CD4-positive, alpha-beta T cell treated with Interleukin-17A for 1 hour (primary cell): Measurements from ENCODE around the gene SIGMAR1.

Source experiments
- DNase-seq: peaks from one replicate; pipeline ENCODE4 v3.0.0-alpha.2; 2020

The SIGMAR1 gene

DNA sequence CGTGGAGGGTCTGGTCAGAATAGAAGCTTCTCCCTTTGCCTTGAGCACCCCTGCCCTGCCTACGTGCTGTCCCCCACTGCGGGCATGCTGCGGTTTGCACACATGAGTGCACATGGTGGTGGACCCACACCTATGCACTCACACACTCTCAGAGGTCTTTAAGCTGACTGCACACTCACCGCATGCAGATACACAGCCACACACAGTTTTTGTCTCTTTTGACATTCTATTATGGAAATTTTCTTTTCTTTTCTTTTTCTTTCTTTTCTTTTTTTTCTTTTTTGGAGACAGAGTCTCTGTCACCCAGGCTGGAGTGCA is 8.1 kb downstream of the SIGMAR1 start:
- no peak for DNase-seq

DNA sequence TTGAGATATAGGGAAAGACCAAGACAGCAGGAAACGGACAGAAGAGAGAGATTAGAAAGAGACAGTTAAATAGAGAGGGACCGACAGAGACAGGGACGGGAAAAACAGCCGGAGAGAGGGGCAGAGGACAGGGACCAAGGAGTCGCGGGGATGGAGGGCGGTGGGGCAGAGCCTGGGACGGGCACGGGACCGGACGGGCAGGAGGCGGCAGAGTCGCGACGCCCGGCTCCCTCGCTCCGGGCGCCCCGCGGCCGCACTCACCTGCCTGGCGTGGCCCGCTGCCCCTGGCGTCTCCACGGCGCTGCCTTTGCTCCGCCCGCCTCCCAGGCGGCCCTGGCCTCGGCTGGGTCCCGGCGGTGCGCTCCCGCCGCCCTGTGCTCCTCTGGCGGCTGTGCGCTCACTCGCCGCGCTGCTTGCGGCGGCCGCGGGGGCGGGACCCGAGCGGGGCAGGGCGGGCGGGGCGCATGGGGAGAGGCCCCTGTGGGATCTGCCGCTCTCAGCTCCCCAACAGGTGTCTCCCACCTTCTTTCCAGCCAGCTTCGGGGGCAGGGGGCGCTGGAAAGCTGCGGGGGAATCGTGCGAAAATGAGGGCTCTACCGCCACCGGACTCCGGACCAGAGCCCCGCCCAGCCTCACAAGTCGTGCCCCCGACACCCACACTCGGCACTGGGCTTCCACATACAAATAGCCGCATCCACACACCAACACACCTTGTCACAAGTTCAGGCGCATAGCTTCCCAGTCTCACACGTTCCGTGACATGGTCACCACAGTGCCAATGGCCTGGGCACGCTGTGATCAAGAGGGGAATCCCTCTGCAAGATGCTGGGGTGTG is 8.7 kb downstream of the SIGMAR1 start, which contains the start of gene ARID3C:
Gene ARID3C, minus strand, starts transcription at position 411 of the 835 bp plus-strand sequence. CDS start 1,052 bp downstream, outside the sequence.
- peak; percentile 42 for DNase-seq

DNA sequence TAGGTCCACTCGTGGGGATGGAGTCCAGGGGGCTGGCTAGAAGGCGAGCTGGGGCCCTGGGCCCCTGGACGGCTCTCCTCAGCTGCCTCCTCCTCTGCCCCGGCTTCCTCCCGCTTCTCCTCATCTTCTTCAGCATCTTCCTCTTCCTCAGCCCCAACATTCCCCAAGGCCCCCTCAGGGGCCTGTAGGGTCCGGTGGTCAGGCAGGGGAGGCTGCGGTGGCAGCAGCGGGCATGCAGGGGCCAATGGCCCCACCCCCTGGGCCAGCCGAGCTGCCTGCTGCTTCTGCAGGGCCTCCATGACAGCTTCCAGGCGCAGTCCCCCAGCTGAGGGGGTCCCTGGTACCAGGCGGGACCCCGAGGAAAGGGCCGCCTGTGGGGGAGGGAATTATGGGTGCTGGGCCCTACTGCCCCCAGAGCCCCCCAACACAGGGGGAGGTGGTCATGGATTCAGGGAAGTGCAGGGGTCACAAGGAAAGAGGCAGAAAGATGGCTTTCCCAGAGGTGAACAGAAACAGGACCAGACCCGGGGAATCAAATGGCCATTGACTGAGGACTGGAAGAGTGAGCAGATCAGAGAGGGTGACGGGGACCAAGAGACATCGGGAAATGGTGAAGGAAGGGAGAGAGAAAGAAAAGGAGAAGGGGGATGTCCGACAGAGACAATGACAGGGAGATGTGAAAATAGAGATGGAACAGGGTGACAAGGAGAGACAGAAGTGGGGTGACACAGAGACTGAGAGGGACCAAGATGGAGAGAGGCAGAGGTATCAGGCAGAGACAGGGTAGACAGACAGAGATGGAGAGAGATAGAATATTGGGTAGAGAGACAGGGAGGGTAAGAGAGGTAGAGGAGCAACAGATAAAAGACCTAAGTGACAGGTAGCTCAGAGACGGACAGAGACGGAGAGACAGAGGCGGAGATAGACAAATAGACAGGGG is 9.6 kb downstream of the SIGMAR1 start:
- no peak for DNase-seq

DNA sequence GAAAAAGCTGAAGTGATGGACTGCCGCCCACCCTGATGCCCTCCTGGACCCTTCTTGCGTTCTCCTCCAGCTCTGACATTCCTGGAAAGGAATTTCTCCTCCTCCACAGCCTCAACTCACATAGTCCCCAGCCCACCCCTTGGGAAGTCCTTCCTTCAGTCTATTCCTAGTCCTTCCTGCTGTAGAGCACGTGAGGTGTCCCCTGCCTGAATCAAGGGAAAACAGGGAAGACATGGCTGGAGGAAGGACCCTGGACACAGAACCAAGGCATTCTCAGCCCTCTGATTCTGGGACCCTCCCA is 12.5 kb downstream of the SIGMAR1 start:
- no peak for DNase-seq

DNA sequence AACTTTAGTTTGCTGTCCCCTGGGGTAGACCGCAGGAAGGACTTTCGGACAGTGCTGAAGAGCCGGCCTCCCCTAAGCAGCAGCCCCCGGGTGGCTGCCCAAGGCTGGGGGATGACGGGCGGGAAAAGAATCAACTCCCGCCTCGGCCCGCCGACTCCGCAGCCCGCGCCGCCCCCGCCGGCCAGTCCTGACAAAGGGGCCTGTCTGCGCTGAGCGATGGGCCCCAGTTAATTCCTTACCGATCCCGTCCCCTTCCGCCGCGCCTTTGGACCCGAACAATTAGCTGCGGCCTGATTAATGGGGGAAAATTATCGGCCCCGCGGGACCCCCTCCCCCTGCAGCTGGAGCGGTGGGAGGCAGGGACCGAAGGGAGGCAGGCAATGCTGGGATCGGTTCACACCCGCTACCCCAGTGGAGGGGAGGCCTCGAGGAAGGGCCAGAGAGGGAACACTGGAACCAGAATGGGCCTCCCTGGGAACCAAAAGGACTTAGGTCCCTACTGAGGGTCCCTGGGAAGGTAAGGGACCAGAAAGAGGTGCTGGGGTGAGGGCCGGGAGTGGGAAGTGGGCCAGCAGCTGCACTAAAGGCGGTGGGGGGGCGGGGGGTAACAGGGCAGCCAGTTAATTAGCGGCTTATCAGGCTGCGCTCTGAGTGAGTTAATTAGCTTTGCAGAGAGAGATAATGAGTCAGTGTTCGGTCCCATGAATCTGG is 13.0 kb downstream of the SIGMAR1 start:
- DNase-seq, result no peak

DNA sequence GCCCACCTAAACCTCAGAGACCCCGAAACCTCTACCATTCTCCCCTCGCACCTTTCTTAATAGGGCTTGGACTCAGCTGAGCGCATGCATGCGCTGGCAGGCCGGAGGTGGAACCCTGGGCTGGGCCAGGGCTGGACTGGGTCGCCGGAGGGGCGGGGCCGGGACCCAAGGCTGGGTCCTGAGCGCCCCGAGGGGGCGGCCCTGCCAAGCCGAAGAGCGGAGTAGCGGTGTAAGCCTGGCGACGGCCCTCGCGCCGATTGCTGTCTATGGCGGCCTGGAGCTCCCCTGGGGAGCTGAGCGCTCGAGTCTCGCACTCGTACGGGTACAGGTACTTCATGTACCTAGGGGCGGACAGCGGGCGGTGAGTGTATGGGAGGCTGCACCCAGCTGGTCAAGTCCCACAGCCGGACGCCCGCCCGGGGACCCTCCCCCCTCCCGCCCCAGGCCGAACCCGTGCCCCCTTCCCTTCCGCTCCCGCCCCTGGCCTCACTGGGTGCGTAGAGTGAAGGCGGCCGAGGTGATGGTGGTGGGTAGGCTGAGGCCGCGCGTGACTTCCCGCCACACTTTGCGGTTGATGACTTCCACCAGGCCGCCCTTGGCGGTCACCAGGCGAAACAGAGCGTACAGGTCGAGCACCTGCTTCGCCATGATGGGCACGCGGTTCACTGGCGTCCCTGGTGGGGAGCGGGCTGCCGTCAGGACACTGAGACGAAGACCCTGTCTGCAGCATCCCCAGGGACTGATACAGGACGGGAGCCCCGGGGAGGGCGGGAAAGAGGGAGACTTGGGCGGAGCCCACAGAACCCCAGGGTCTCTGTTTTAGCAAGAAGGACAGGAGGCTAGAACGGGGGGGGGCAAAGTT is 14.0 kb downstream of the SIGMAR1 start:
- no peak for DNase-seq

DNA sequence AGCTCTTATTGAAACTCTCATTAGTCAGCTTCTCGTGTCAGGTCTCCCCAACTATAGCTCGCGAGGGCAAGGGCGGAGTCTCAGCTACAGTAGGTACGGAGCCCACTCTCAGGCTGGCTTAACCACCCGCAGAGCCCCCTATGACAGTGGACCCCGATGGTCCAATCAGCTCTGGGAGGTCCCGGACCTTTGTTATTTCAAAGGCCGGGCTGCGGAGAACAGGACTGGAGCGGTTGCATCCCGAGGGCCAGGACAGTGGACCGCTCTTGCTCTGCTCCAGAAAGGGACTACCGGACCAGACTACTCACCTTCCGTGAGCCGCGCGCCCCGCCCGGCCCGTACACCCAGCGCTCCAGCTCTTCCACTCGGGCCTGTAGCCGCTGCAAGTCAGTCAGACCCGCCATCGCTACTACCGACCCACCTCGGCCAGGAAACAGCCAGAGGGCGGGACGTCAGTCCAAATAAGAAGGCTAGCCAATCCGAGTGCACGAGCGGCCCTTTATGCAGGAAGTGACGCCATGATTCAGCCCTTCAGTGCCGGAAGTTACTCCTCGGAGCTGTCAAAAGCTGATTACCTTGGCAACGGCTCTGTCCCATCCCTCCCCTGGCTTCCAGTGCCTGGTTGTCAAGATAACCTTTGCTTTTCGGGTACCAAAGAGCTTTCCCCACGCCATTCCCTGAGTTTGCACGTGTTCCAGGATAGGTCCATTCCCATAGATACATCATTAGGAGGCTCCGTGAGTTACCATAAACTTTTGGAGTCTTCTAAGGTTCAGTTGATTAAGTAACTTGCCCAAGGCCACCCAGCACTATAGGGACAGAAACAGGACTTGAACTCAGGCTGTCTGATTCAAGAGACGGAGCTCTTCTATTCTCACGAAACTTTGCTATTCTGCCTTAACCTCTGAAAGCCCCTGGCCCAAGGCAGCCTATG is 17.3 kb downstream of the SIGMAR1 start, which contains the start of gene DCTN3:
Gene DCTN3, minus strand, starts transcription at position 435 of the 934 bp plus-strand sequence. Its CDS starts 31 bp downstream, at position 404.
- peak; percentile 96 for DNase-seq

DNA sequence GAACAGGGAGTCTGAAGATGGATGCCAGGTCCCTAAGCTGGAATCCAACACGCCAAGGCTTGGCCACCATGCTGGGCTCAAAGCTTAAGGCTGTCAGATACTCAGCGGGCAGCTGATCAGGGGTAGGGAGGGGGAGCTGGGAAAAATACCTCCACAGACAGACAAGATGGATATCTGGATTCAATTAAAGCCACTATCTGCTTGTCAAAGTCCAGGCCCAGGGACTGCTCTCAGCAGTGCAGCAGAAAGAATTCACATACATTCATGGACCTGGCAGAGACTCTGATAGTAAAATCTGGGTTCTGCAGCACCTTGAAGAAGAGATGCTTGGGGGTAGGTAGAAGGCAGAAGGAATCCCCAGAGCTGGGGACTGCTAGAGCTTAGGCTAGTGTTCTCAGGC is 22.5 kb downstream of the SIGMAR1 start:
- no peak for DNase-seq

DNA sequence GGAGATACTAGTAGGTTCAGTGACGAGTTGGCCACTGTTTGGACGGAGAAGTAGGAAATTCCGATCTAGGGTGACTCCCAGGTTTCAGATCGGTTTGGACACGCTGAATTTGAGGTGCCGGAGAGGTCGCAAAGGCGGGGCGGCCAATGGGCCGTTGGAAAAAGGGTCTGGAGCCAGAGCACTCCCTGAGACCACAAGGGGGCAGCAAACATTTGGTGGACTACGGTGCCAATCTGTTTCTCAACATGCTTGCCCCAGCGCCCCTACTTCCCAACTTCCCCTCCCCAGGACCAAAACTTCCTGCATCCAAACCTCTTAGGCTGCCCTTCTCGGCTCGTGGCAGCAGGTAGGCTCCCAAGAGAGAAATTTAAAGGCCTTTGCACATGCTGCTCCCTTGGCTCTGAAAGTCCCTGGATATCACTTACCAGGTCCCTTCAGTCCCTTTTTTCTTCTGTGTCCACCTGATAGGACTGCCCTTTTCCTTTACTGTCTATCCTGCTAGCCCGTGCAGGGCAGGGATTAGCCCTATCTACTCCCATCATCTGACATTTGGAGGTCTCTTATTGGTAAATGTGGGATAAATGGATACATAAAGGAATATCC is 24.7 kb downstream of the SIGMAR1 start:
- DNase-seq, result peak; percentile 77

DNA sequence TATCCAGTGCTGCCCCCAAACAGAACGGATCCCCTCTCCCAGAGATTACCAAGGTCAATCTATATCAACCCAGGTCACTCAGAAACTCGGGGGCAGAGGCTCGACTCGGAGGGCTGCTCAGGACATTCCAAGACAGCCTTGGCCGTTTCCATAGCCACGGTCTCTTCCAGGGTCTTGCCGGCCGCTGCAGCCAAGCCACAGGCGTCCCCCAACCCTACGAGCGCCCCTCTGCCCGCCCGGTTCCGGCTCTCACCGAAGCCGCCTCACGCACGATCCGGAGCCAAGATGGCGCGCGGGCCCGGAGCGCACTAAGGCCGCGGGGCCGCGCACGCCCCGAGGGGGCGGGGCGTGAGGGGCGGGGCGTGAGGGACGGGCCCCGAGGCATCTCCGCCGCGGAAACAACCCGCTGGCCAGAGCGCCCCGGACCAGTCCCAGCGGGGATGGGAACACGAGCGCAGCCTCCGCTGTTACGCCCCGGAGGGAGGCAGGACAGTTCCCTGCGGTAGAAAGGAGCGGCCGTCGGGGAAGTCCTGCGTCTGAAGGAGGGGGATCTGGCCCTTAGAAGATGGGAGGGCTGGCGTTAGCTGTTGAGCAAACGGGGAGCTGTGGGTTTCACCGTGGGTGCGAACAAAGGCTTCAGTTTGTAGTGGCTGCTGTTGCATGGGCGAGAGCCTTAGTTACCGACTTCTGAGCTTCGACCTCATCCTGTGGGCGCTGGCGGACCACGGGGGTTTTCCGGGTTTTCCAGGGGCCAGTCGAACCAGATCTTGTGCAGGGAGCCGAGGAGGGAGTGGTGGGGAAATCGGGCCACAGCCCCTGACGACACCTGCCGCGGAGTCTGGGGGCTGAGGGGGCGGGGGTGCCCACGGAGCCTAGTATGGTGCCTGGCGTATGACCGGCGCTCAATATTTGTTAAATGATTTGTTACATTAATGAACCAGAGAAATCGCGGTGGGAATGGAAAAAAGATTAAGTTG is 25.5 kb downstream of the SIGMAR1 start, which contains the start of gene RPP25L:
Gene RPP25L, minus strand, starts transcription at position 287 of the 977 bp plus-strand sequence. CDS start 801 bp downstream, outside the sequence.
- DNase-seq, result peak; percentile 85

DNA sequence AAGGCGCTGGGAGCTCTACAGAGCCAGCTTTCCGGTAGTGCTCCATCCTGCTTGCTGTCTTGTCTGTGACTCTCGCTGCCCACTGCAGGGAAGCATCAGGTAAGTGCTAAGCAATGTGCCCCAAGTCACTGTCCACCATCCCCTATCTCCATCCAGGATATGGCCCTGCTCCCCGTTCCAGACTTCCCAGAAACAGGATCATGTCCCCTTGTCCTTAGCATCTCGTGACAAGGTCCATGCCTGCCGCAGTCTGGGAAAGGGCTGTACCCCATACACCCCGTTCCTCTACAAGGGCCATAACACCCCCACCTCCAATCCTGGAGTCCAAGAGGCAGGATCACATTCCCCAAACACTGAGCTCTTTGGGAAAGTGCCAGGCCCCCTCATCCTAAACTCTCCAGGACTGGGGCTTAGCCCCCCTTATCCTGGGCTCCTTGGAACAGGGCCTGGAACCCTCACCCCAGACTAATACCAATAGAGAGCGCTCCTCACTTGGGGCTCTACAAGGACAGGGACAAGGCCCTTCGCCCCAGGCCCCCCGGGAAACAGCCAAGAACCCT is 26.3 kb downstream of the SIGMAR1 start:
- DNase-seq, result no peak

DNA sequence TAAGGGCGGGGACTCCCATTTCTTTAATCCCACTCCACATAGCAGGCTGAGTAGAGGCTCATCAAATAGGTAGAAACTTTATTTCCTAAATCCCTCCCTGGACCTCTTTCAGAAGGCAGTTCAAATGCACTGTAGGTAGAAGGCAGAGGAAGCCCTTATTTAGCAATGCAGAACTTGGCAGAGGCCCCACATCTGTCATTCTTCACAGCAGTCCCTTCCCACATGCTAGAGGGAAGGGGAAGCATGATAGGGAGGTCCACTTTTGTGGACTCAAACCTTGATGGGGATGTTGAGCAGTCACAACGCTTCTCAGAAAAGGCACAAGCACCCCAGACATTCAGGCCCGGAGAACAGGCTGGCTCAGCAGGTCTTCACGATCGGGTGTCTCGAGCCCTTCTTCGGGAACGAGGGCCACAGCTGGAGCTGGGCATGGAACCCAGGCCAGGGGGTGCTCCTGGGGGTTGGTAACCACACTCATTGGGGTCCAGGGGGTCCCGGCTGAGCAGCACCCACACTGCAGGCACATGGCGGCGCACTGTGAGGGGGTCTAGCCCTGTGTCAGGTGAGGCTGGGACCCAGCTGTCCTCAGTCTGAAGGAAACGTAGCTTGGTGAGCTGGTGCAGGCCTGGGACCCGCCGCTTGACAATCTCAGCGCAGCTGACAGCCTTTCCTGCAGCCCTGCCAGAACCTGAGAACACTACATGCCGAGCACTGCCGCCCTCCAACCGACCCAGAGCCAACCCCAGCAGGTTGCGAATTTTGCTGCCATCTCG is 27.0 kb downstream of the SIGMAR1 start:
- no peak for DNase-seq

DNA sequence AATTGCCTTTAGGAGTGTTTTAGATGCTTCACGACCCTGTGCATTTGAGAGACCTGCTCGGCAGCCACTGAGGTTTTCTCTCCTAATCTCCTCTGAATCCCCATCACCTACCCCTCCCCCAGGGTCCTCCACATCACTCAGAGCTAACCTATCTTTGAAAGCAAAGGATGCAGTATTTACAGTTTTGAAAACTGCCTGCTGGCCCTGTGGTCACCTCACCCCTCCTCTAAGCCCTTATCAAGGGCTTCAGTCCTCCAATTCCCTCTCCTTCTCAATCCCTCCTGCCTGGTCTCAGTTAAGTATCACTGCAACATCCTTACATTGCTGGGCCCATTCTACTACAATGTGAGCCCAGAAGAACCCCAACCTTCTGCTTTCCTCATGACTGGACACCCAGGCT is 30.3 kb downstream of the SIGMAR1 start:
- DNase-seq, result no peak

DNA sequence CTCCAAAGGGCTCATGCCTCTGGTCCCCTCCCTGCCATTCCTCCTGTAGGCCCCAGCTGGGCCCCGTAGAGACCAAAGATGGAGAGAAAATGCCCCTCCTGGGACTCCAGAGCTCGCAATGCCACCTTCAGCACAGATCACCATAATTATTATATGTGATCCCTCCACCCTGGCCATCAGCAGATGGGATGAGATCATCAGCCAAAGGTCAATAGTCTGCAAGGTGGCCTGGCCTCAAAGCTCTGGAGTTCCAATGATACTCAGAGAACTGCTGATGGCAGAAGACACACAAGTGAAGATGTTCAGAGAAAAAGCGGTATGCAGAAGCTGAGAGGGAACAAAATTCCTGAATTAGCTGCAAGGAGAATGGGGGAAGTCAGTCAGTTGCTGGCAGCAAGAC is 30.7 kb downstream of the SIGMAR1 start:
- DNase-seq, result no peak

DNA sequence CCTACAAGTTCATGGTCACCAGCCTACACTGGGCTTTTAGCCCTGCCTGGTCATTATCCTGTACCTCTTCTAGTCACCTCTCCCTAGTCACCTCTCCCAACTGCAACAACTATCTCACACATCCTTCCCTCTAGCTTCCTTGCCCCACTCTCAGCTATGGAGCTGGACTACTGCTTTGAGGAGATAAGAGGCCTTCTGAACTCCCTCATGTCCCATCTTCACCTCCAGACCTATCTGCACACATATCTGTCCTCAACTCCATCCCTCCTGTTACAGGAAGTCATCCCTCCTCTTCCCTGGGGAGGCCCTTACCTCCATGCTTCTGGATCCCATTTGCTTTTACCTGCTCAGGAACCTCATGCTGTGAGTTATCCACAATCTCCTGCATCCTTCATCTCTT is 31.4 kb downstream of the SIGMAR1 start:
- no peak for DNase-seq

DNA sequence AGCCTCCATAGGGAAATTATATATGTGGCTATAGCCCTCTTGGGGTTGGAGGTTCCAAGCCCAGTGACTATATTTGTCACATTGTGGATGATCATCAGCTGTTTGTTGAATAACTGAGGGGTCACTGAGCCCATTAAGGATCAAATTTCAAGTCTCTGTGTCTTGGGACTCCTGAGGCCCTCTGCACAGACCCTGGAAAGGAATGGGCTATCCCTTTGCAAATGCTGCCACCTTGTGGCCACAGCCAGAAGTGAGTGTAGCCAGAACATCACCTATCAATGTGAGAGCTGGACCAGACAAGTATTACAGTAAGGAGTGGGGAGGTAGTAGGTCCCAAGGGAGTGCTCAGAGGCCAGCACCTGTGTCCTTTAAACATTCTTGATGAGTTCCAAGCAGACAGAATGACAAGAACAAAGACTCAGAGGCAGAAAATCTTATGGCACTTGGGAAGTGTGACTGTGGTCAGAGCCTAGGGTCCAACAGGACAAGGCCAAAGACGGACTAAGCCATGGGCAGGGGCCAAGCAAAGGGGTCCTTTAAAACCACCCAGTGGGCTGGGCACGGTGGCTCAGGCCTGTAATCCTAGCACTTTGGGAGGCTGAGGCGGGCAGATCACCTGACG is 33.9 kb downstream of the SIGMAR1 start:
- peak; percentile 85 for DNase-seq

DNA sequence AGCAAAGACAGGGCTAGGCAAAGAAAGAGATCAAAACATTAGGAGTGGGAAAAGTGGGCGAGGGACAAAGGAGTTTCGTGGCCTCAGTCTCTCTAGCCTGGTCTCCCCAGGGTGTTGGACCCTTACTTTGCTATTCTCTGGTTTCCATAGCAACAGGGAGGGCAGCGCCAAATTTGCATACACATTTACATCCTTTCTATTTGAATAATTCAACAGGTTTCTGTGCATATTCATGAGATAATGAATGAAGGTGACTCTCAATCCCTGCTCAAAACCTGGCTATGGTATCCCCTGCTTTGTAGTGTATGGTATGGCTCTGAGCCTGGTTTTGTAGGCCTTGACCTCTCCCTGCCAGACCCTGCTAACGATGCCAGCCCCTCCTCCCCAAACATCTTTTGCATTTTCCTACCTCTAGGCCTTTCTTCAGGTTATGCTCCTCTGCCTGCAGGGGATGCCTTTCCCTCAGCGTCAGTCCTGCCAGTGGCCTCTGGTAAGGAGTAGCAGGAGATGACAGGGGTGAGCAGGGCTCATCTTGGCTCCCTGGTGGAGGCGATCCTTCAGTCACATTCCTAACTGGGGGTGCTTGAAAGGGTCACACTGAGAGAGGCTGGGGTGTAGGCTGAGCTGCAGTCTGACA is 35.5 kb downstream of the SIGMAR1 start:
- DNase-seq, result no peak
